LNCAP (cell line): ENCODE results near the gene CHID1.

Experiments
- CTCF ChIP-seq: fragments of 450-650 bp; IDR thresholded peaks from 2 replicates; pipeline ENCODE4 v1.5.1; 2017; ENCODE audit warnings: mild to moderate bottlenecking

The CHID1 gene

GRCh38 chr11:819129-819931 is 91.3 kb downstream of the CHID1 start:
- TF ChIP-seq CTCF = no peak

- TF ChIP-seq CTCF = no peak
These were observed 92.0 kb downstream of the CHID1 start, which contains the start of gene PNPLA2 for GRCh38 chr11:818396-819128. TSS of gene PNPLA2 (plus strand) at chr11:818914. CDS start at chr11:819719, 805 bp downstream.
